SJCRH30 (cell line): ENCODE measurements around the gene CFAP20. TPM values are rescaled to one million over a fixed set of nuclear protein-coding genes. Genes with fewer than 3 reads are reported as not detected.
A peak's percentile ranks its signal among the peaks of the same experiment; 100 is the strongest.

Source experiments
- DNase-seq, 2 experiments: peaks; one replicate each; pipeline ENCODE4 v3.0.0-alpha.2; 2015 to 2020
- H3K27ac ChIP-seq: fragments of 250-450 bp; sonication (Bioruptor Pico); 2 replicates; pipeline ENCODE4 v1.5.1; 2020; ENCODE audit warnings: mild to moderate bottlenecking, moderate library complexity
- H3K27me3 ChIP-seq: fragments of 250-450 bp; sonication (Bioruptor Pico); 2 replicates; pipeline ENCODE4 v1.5.1; 2020; ENCODE audit warnings: mild to moderate bottlenecking, moderate library complexity
- H3K36me3 ChIP-seq: fragments of 250-450 bp; sonication (Bioruptor Pico); 2 replicates; pipeline ENCODE4 v1.5.1; 2020; ENCODE audit warnings: mild to moderate bottlenecking, moderate library complexity
- H3K4me1 ChIP-seq: fragments of 250-450 bp; sonication (Bioruptor Pico); 2 replicates; pipeline ENCODE4 v1.5.1; 2020; ENCODE audit warnings: mild to moderate bottlenecking, moderate library complexity
- H3K4me3 ChIP-seq: fragments of 250-450 bp; sonication (Bioruptor Pico); 2 replicates; pipeline ENCODE4 v1.5.1; 2020; ENCODE audit warnings: mild to moderate bottlenecking, moderate library complexity
- H3K9me3 ChIP-seq: fragments of 250-450 bp; sonication (Bioruptor Pico); replicated peaks from 2 replicates; pipeline ENCODE4 v1.5.1; 2020; ENCODE audit warnings: mild to moderate bottlenecking, moderate library complexity
- total RNA-seq: library from RNA; depleted of rRNA; stranded (reverse); fragments of >200 nt; shearing (Covaris generic); gene quantifications from 2 replicates; pipeline ENCODE4 v1.2.3, GENCODE V29; 2014; rRNA removed

CFAP20 gene
- 116 and 119 TPM in 2 replicates for total RNA-seq

DNA sequence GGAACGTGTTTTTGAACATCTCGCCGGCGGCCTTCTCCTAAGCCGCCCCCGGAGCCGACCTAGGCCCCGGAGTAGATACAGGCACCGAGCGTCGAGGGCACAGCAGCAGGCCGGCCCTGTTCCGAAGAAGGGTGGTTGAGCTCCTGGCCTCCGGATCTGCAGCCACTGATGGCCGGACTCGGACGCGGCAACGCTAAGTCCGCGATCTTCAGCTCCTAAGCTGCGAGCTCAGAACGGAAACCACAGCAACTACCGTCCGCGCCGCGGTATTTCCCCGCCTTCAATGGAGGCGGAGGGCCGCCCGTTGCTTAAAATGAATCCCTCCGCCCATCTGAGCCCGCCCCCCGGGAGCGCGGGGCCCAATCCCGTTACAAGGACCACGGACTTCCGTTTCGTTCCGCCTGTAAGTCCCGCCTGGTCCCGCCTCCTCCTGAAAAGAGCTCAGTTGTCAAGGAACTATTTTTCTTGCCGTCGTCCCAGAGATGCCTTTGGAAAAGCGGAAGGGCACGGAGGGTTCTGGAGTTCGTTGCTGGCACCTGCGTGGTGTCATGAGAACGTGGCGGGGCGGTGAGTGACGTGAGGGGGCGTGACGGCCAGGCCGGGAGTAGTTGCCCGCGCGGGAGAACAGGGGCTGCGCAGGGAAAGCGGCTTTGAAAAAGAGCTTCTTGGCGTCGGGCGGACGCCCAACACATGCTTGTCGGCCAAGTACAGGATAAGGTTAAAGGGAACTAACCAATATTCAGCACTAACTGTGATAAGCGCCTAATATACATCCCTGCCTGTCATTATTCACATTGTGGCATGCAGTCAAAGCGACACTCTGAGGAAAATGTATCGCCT, at the start of gene CFAP20:
Gene CFAP20, minus strand, starts transcription at position 285 of the 840 bp plus-strand sequence. Its CDS starts 266 bp downstream, at position 19.
- DNase-seq = peak; percentile 100
- Histone ChIP-seq H3K9me3 (no peaks in the 10 kb centered on the region), H3K4me3 (peak within 1 kb of the TSS; percentile 91), H3K27ac (peak within 1 kb of the TSS; percentile 83), H3K27me3 (no peaks in the 10 kb centered on the region), H3K4me1 (peaks cover 9% of the 10 kb centered on the region; the same call in 1 of the 2 replicates), H3K36me3 (no peaks in the 10 kb centered on the region)

DNA sequence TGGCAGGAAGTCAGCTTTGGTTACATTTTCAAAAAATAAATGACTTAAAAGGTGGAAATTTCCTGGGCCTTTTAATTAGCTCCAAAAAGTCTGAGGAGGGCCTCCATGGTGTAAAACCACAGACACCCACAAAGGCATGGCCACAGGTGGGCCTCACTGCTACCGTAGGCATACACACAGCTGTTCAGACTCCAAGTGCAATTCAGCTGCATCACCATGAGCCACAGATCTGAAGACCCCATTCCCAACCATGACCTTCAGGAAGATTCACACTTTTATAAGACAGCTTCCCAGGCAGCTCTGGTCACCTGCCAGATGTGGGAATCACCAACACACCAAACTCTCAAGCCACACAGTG, 48.2 kb upstream of the CFAP20 start:
- no peaks in the 10 kb centered on the region for H3K9me3 ChIP-seq
- H3K4me1 ChIP-seq = no peaks in the 10 kb centered on the region
- no peak overlapping the region for H3K27ac ChIP-seq
- no peaks in the 10 kb centered on the region for H3K27me3 ChIP-seq
- H3K36me3 ChIP-seq = peaks cover 67% of the 10 kb centered on the region
- no peak for DNase-seq
- no peak overlapping the region for H3K4me3 ChIP-seq

DNA sequence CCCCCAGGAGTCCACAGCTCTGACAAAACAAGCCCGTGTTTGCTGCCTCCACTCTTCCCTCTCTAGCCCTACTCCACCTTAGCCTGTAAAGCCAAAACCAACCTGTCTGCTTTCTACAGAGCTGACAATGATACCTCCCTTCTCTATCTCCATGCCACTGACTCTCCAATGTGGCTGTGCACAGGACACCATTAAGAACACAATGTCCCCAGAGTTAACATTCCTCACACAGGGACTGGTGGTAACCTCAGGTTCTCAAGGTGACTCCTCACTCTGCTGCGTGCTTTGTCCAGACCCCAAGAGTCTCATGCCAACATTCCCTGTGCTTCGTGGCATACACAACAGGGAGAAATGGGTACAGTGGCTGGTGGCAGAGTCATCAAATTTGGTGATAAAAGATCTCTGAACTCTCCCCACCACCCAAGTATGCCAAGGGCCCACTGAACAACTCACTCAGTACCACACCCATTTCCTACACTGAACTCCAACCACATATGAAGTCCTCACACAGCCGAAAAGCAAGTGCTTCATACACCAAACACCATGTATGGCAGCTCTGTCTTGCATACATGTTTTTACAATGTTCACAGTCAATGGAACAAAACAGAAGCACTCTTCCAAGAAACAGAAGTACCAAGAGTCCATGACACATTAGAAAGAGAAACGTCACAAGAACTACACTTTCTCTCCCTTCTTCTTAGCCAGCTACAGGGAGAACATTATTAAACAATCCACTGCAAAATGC, 47.6 kb upstream of the CFAP20 start:
- Histone ChIP-seq H3K4me1 (no peaks in the 10 kb centered on the region), H3K36me3 (peaks cover 69% of the 10 kb centered on the region), H3K27ac (no peak overlapping the region), H3K4me3 (no peak overlapping the region), H3K27me3 (no peaks in the 10 kb centered on the region), H3K9me3 (no peaks in the 10 kb centered on the region)
- DNase-seq = no peak

DNA sequence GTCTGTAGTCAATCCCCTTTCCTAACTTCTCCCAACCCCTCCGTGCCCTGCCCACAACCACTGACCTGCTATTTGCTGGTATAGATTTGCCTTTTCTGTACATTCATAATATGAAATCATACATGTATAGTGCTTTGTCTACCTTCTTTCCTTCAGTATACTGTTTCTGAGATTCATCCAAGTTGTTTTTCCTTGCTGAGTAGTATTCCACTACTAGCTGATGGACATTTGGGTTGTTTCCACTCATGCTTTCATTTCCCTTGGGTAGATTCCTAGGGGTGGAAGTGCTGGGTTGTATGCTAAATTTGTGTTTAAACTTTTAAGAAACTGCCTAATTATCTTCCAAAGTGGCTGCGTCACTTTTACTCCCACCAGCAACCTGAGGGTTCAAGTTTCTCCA, 41.0 kb upstream of the CFAP20 start:
- no peaks in the 10 kb centered on the region for H3K4me1 ChIP-seq
- H3K9me3 ChIP-seq = no peaks in the 10 kb centered on the region
- DNase-seq = no peak
- H3K4me3 ChIP-seq = no peak overlapping the region
- peaks cover 86% of the 10 kb centered on the region for H3K36me3 ChIP-seq
- H3K27ac ChIP-seq = no peak overlapping the region
- no peaks in the 10 kb centered on the region for H3K27me3 ChIP-seq

DNA sequence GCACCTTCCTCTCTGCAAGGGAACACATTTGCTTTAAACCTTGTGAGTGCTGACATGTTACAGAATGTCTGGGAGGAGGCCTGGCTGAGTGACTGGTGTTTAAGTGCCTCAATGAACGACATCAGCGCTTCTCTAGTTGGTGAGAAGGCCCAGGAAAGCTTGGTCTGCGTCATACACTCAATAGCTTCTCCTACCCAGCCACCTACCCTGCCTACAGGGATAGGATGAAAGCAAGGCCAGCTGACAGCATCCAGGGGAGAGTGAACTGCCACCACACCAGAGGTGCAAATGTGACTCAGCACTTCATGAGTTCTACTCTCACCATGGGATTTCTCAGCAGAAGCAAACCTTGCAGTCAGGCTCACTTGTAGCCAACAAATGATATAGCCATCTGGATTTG, 31.7 kb upstream of the CFAP20 start:
- no peak for DNase-seq
- no peaks in the 10 kb centered on the region for H3K9me3 ChIP-seq
- no peaks in the 10 kb centered on the region for H3K27me3 ChIP-seq
- no peak overlapping the region for H3K4me3 ChIP-seq
- no peaks in the 10 kb centered on the region for H3K4me1 ChIP-seq
- H3K36me3 ChIP-seq = peaks cover 62% of the 10 kb centered on the region
- H3K27ac ChIP-seq = no peak overlapping the region

DNA sequence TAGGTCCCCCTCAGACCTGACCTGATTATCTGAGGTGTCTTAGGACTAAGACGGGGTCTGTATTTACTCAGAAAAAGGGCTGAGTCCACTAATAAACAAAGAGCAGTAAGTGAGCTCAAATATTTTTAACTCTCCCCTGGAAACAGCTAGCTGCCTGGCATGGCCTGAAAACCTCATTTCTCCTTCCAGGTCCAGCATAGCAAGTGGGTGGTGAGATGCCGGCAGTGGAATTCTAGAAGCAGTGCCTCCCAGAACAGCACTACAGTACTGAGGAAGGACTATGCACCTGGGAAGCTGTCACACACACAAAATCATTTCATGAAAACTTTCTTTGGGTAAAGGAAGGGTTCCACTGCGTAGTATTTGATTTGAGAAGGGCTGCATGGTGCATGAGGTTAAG, 29.5 kb upstream of the CFAP20 start:
- H3K4me3 ChIP-seq = no peak overlapping the region
- H3K27ac ChIP-seq = no peak overlapping the region
- H3K36me3 ChIP-seq = peaks cover 40% of the 10 kb centered on the region
- H3K9me3 ChIP-seq = no peaks in the 10 kb centered on the region
- DNase-seq = no peak
- no peaks in the 10 kb centered on the region for H3K27me3 ChIP-seq
- no peaks in the 10 kb centered on the region for H3K4me1 ChIP-seq

DNA sequence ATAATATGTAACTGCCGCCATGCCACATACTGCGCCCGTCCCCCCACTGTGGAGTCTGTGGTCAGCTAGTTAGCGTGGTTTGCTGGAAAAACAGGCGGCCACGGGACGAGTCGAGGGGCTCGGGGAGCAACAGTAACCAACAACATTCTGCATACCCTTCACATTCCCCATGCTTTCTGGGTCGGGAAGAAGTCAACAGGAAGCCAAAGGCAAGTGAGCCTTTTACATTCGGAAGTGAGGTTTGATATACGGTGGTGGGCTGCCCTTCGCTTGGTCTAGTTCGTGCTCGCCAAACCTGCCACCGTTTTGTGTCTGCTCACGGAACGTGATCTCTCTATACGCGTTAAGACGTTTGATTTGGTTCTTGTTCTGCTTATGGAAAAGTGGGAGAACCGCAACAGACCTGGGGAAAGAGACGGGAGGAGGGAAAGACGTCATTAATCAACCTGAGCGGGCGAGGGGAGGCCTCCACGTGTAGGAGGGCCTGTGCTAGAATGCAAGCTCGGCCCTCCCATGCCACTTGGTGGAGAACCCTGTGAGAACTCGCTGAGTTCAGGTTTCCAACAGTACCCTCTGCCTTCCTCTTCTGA, 28.9 kb upstream of the CFAP20 start:
- no peak overlapping the region for H3K4me3 ChIP-seq
- no peaks in the 10 kb centered on the region for H3K4me1 ChIP-seq
- DNase-seq = no peak
- no peaks in the 10 kb centered on the region for H3K9me3 ChIP-seq
- no peak overlapping the region for H3K27ac ChIP-seq
- no peaks in the 10 kb centered on the region for H3K27me3 ChIP-seq
- H3K36me3 ChIP-seq = peaks cover 34% of the 10 kb centered on the region

DNA sequence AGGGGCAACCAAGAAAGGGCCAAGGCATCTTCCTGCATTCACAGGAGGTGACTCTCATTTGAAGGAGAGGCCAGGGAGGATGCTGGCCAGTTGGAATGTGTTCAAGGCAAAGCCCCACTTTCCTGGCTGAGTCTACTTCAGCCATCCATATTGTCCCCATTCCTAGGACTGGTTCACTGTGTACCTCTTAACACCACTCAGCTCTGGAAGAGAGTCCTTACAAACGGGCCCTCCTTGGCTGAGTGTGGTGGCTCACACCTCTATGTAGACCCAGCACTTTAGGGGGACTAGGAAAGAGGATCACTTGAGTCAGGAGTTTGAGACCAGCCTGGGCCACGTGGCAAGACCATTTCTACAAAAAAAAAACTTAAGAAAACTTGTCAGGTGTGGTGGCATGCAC, 28.1 kb upstream of the CFAP20 start:
- no peaks in the 10 kb centered on the region for H3K9me3 ChIP-seq
- H3K36me3 ChIP-seq = peaks cover 27% of the 10 kb centered on the region
- no peak overlapping the region for H3K27ac ChIP-seq
- DNase-seq = no peak
- H3K4me1 ChIP-seq = no peaks in the 10 kb centered on the region
- H3K27me3 ChIP-seq = no peaks in the 10 kb centered on the region
- no peak overlapping the region for H3K4me3 ChIP-seq

DNA sequence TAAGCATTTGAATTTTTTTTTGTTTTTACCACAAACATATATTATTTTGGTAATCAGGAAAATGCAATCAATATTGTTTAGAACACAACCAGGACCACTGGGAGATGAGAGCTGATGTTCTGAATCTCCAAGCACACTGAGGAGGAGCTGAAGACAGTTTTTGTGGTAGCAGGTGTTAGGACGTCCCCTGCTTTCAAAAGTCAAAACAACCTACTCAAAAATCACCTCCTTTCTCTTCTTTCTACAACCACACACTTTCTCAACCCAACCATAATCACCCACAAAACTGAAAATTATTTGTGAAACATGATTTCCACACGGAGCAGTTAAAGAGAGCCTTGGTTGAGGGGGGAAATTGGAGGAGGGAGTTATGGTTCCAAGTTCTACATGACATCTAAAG, 26.7 kb upstream of the CFAP20 start:
- H3K4me1 ChIP-seq = no peaks in the 10 kb centered on the region
- H3K4me3 ChIP-seq = no peak overlapping the region
- no peaks in the 10 kb centered on the region for H3K9me3 ChIP-seq
- peaks cover 14% of the 10 kb centered on the region for H3K36me3 ChIP-seq
- no peak overlapping the region for H3K27ac ChIP-seq
- no peak for DNase-seq
- no peaks in the 10 kb centered on the region for H3K27me3 ChIP-seq

DNA sequence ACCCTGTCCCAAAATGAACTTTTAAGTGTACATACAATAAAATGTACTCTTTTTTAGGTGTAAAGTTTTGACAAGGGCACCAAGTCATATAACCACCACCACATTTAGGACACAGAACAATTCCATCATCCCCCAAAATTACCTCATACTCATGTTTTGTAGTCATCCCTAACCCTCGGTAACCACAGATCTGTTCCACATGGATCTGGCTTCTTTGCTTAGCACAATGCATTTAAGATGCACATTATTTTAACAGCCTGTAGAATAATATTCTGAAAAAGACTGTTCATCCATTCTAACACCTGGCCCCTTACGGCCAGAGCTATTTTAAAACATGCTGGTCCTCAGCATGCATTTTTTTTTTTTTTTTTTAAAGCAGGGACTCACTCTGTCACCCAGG, 25.2 kb upstream of the CFAP20 start:
- Histone ChIP-seq H3K36me3 (0 out of 2 replicates have a peak, but pooled peaks cover under 1% of the 10 kb centered on the region), H3K4me1 (no peaks in the 10 kb centered on the region), H3K4me3 (no peak overlapping the region), H3K9me3 (no peaks in the 10 kb centered on the region), H3K27me3 (no peaks in the 10 kb centered on the region), H3K27ac (no peak overlapping the region)
- no peak for DNase-seq

DNA sequence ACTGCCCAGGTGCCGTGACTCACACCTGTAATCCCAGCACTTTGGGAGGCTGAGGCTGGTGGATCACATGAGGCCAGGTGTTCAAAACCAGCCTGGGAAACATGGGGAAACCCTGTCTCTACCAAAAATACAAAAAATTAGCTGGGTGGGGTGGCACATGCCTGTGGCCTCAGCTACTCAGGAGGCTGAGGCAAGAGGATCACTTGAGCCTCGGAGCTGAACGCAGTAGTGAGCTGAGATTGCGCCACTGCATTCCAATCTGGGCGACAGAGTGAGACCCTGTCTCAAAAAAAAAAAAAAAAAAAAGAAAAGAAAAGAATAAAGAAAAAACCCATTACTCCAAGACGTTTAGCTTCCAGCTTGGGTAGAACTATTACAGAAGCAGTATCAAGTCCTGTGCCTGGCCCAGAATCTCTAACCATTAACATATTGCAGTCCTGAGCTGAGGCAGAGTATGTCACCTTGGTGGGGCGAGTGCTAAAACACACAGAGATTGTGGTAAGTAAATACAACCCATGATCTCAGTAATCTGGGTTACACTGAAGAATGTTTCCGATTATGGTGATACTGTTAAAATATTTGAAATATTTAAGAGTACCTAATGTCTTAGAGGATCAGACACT, 23.2 kb upstream of the CFAP20 start:
- Histone ChIP-seq H3K27me3 (no peaks in the 10 kb centered on the region), H3K4me3 (no peak overlapping the region), H3K27ac (no peak overlapping the region), H3K36me3 (no peaks in the 10 kb centered on the region), H3K4me1 (no peaks in the 10 kb centered on the region), H3K9me3 (no peaks in the 10 kb centered on the region)
- DNase-seq = no peak

DNA sequence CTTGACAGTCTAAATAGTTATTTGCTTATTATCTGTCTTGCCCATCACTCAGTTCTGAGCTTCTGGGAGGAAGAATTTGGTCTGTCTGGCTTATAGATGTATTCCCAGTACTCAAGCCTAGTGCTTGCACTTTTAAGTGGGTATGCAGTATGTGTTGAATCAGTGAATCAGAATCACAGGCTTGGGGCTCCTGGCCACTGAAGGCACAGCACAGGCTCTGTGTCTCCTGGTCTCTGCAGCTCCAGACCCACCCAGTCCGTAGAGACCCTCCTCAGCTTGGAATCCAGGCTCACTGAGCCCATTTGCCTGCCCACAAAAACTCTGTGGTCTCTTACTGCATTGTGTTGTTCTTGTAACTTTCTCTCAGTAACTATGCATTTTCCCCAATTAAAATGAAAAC, 19.3 kb upstream of the CFAP20 start:
- H3K36me3 ChIP-seq = no peaks in the 10 kb centered on the region
- no peak overlapping the region for H3K4me3 ChIP-seq
- no peaks in the 10 kb centered on the region for H3K27me3 ChIP-seq
- DNase-seq = no peak
- H3K9me3 ChIP-seq = no peaks in the 10 kb centered on the region
- H3K27ac ChIP-seq = no peak overlapping the region
- H3K4me1 ChIP-seq = no peaks in the 10 kb centered on the region

DNA sequence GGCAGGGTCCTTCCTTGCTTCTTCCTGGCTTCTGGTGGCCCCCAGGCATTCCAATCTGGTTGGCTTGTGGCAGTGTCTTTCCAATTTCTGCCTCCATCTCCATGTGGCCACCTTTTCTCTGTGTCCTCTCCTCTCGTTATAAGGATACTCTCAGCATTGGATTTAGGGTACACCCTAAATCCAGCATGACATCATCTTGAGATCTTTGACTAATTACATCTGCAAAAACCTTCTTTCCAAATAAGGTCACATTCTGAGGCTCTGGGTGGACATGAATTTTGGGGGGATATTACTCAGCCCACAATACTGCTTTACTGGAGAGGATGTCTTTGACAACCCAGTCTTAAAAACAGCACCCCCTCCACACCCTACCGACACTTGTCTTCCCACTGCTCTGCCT, 18.9 kb upstream of the CFAP20 start:
- Histone ChIP-seq H3K4me1 (no peaks in the 10 kb centered on the region), H3K9me3 (no peaks in the 10 kb centered on the region), H3K4me3 (no peak overlapping the region), H3K27ac (no peak overlapping the region), H3K36me3 (no peaks in the 10 kb centered on the region), H3K27me3 (no peaks in the 10 kb centered on the region)
- no peak for DNase-seq

DNA sequence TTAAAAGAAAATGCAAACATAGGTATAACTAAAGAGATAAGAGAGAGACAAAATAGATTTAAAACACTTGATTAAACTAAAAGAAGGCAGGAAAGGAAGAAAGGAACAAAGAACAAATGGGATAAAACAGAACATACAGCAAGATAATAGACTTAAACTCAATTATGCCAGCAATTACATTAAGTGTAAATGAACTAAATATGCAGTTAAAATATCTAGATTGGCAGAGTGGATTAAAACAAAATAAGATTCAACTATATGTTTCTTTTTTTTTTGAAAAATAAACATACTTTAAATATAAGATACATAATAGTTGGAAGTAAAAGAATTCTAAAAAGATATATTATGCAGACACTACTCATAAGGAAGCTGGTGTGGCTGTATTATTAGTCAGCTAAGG, 9.7 kb upstream of the CFAP20 start:
- H3K4me3 ChIP-seq = no peak overlapping the region
- no peak for DNase-seq
- no peaks in the 10 kb centered on the region for H3K9me3 ChIP-seq
- H3K27me3 ChIP-seq = no peaks in the 10 kb centered on the region
- H3K27ac ChIP-seq = no peak overlapping the region
- H3K36me3 ChIP-seq = no peaks in the 10 kb centered on the region
- no peaks in the 10 kb centered on the region for H3K4me1 ChIP-seq

DNA sequence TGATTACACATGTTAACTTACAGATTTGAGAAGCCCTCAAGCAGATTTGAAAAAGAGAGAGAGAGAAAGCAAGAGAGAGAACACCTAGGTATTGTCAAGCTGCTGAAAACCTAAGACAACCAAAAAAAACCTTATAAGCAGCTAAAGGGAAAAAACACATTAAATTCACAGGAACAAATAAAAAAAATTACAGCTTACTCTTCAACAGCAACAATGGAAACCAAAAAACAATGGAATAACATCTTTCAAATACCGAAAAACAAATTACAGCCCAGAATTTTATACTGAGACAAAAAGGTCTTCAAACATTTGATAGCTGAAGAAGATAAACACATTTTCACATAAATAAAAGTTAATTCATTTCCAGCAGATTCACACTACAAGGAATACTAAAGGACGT, 8.4 kb upstream of the CFAP20 start:
- Histone ChIP-seq H3K9me3 (no peaks in the 10 kb centered on the region), H3K27me3 (no peaks in the 10 kb centered on the region)
- DNase-seq = no peak

More for the DNA sequence above, 8.4 kb upstream of the CFAP20 start:
- Histone ChIP-seq H3K27ac (no peak overlapping the region), H3K36me3 (no peaks in the 10 kb centered on the region), H3K4me3 (no peak overlapping the region), H3K4me1 (no peaks in the 10 kb centered on the region)
